DMS153 (cell line): ENCODE data around the gene KAT14.
"Not testable (repeated sequence)": the region's sequence is repeated elsewhere in the genome, so short reads cannot be mapped to it uniquely, and the experiment has no call there.

Source experiments
- DNase-seq: peaks from one replicate; lab custom pipeline; 2025; lab: John Stamatoyannopoulos, UW

Gene KAT14

DNA sequence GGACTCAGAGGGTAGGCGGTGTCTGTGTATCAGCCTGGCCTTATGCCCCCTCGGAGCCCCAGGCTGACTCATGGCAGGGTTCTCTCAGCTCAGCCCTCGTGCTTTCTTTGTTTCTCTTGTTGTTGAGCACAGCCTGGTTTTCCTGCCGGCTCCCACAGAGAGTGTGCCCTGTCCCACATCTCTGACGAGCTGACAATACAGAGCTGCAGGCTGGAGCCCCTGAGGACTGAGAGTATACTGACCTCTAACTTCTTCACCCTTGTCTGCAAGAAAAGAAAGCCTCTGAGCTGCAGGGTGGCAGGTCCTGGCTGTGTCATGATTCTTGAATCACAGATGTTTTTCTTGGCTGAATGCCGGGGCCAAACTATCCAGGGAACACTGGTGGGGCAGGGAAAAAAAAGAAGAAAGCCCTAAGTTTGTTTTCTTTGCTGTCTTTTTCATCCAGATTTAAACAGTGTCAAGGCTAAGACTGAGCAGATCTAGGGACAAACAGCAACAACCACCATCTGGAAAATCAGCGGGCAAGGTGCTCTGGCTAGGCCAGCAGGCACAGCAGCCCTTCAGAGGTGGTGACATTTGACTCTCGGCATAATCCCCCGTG lies 87.4 kb downstream of the KAT14 start:
- DNase-seq, result no peak

DNA sequence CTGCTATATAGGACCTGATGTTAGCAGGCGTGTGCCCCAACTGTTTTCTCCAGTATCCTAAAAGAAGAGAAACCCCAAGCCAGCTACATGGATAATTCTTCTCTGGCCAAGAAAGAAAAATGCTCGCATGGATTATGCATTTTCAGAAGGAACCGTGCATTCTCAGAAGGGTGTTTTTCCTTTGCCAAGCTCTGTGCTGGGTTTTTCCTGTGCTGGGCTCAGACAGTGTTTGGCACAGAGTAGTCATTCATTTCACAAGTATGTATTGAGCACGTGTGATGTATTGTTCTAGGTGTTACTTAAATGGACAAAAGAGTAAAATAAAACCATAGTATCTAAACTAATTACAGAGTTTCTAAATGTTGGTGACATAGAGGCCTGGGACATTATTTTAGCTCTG lies 88.0 kb downstream of the KAT14 start:
- DNase-seq, result no peak

DNA sequence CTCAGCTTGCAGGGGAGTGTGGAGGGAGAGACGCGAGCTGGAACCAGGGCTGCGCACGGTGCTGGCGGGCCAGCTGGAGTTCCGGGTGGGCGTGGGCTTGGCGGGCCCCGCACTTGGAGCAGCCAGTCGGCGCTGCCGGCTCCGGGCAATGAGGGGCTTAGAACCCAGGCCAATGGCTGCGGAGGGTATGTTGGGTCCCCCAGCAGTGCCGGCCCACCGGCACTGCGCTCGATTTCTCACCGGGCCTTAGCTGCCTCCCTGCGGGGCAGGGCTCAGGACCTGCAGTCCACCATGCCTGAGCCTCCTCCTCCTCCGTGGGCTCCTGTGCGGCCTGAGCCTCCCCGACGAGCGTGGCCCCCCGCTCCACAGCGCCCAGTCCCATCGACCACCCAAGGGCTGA lies 89.1 kb downstream of the KAT14 start:
- DNase-seq, result not testable (repeated sequence)

GRCh38 chr20:18233408-18233943 lies 95.8 kb downstream of the KAT14 start:
- DNase-seq, result no peak
